ENCODE measurements around the gene ROR2. TPM values are rescaled to one million over a fixed set of nuclear protein-coding genes. Genes with fewer than 3 reads are reported as not detected.
"Not testable (repeated sequence)": the region's sequence is repeated elsewhere in the genome, so short reads cannot be mapped to it uniquely, and the experiment has no call there.

The ROR2 gene
- total RNA-seq, 2 donors from 2014 or later: 0.21 to 0.68 TPM

DNA sequence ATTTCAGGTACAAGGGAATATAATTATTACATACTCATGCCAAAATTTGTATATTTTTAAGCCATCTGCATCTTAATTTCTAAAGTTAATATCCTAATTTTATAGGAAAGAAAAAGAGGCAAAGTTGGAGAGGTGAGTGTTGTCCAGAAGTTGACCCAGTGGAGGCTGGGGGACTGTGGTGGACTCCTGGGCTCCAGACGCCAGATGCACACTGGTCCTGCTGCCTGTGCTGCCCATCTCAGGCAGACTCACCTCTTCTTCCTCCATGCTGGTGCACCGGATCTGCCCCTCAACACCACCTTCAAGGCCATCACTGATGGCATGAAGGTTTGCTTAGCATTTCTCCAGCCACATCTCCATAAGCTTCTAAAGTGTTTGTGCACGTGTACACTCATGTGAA is 305.6 kb downstream of the ROR2 start:
- Histone ChIP-seq H3K4me3 (no peak overlapping the region), H3K4me1 (ENCODE audit: control insufficient read depth in 1 of 2, low read depth in 2 of 2) (no peaks in the 10 kb centered on the region), H3K27me3 (replicated peaks; ENCODE audit: insufficient read depth) (no peaks in the 10 kb centered on the region), H3K36me3 (no peaks in the 10 kb centered on the region), H3K27ac (no peak overlapping the region), H3K9me3 (no peaks in the 10 kb centered on the region)
- no peak for TF ChIP-seq CTCF (IDR thresholded peaks at IDR 0.05)
- no peak for DNase-seq (ENCODE audit: low spot score)
- ATAC-seq (ENCODE audit: insufficient number of reproducible peaks, low FRiP score, low read depth): no peak

DNA sequence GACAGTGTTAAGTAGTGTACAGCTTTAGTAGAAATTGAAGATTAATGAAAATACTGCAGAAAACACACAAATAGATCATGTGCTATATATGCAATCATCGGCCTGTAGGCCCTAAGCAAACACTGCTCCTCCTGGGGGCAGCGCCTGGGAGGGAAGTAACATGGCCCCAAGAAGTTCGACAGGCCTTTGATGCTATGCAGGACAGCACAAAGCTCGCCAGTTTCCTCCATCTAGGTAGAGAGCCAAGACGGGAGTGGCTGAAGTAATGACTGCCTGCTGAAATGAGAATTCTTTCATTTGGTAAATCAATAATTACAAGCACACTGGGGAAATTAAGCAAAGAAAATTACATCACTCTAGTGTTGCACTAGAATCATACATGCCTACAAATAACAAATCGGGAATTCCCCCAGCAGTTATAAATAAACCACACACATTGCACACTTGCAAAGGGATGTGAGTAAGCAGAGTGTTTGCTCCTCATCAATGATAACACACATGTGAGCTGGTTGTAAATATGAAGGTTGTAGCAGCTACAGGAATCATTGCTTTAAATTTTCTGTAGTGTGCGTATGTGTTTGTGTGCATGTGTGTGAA is 306.4 kb downstream of the ROR2 start:
- H3K9me3 ChIP-seq: no peaks in the 10 kb centered on the region
- ATAC-seq (ENCODE audit: insufficient number of reproducible peaks, low FRiP score, low read depth) (no peak), DNase-seq (ENCODE audit: low spot score) (no peak)
- H3K36me3 ChIP-seq: no peaks in the 10 kb centered on the region
- no peak overlapping the region for H3K27ac ChIP-seq
- no peaks in the 10 kb centered on the region for H3K27me3 ChIP-seq (replicated peaks; ENCODE audit: insufficient read depth)
- H3K4me1 ChIP-seq (ENCODE audit: control insufficient read depth in 1 of 2, low read depth in 2 of 2): no peaks in the 10 kb centered on the region
- TF ChIP-seq CTCF (IDR thresholded peaks at IDR 0.05): no peak
- no peak overlapping the region for H3K4me3 ChIP-seq

DNA sequence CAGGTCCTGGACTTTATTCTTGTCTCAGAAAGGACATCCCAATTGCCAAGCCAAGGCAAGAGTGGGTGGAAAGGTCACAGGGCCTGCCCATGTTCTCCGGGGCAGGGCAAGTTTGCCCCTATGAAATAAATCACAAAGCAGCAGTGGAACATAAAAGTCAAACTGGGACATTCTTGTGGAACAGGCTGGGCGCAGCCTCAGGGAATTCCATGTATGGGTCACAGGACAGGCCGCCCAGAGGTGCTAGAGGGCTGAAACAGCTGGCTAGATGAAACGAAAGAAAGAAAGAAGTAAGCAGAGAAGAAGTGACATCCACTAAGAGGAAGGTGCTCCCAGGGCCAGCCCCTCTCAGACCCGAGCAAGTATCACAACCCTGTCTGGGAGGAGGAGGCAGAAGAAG is 307.3 kb downstream of the ROR2 start:
- Histone ChIP-seq H3K9me3 (no peaks in the 10 kb centered on the region), H3K4me1 (ENCODE audit: control insufficient read depth in 1 of 2, low read depth in 2 of 2) (no peaks in the 10 kb centered on the region), H3K27me3 (replicated peaks; ENCODE audit: insufficient read depth) (no peaks in the 10 kb centered on the region), H3K4me3 (no peak overlapping the region), H3K27ac (no peak overlapping the region), H3K36me3 (no peaks in the 10 kb centered on the region)
- no peak for TF ChIP-seq CTCF (IDR thresholded peaks at IDR 0.05)
- ATAC-seq (ENCODE audit: insufficient number of reproducible peaks, low FRiP score, low read depth): no peak
- no peak for DNase-seq (ENCODE audit: low spot score)

DNA sequence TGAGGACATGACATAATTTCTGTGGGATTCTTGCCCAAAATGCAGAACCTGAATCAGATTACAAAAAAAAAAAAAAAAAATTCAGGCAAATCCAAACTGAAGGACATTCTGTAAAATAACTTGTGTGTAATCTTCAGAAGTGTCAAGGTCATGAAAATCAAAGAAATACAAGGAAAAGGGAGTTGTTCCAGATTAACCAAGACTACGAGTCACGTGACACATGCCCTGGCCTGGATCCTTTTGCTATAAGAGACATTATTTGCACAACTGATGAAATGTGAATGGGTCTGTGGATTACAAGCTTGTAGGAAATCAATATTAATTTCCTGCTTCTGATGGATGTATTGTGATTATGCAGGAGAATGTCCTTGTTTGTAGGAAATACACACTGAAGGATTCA is 309.6 kb downstream of the ROR2 start:
- DNase-seq (ENCODE audit: low spot score) (no peak), ATAC-seq (ENCODE audit: insufficient number of reproducible peaks, low FRiP score, low read depth) (no peak)
- no peak for TF ChIP-seq CTCF (IDR thresholded peaks at IDR 0.05)

GRCh38 chr9:91639054-91639453 is 311.0 kb downstream of the ROR2 start:
- Histone ChIP-seq H3K4me1 (ENCODE audit: control insufficient read depth in 1 of 2, low read depth in 2 of 2) (no peaks in the 10 kb centered on the region), H3K9me3 (no peaks in the 10 kb centered on the region), H3K36me3 (no peaks in the 10 kb centered on the region), H3K27me3 (replicated peaks; ENCODE audit: insufficient read depth) (no peaks in the 10 kb centered on the region), H3K27ac (no peak overlapping the region), H3K4me3 (no peak overlapping the region)
- no peak for ATAC-seq (ENCODE audit: insufficient number of reproducible peaks, low FRiP score, low read depth)
- DNase-seq (ENCODE audit: low spot score): no peak
- no peak for TF ChIP-seq CTCF (IDR thresholded peaks at IDR 0.05)

More for the DNA sequence above, 309.6 kb downstream of the ROR2 start:
- H3K9me3 ChIP-seq: no peaks in the 10 kb centered on the region
- H3K27ac ChIP-seq: no peak overlapping the region
- H3K4me1 ChIP-seq (ENCODE audit: control insufficient read depth in 1 of 2, low read depth in 2 of 2): no peaks in the 10 kb centered on the region
- H3K27me3 ChIP-seq (replicated peaks; ENCODE audit: insufficient read depth): no peaks in the 10 kb centered on the region
- no peaks in the 10 kb centered on the region for H3K36me3 ChIP-seq
- no peak overlapping the region for H3K4me3 ChIP-seq

- H3K27ac ChIP-seq; H3K9me3 ChIP-seq; H3K27me3 ChIP-seq (replicated peaks; ENCODE audit: insufficient read depth); H3K36me3 ChIP-seq; H3K4me1 ChIP-seq (ENCODE audit: control insufficient read depth in 1 of 2, low read depth in 2 of 2); DNase-seq (ENCODE audit: low spot score); H3K4me3 ChIP-seq; ATAC-seq (ENCODE audit: insufficient number of reproducible peaks, low FRiP score, low read depth): not testable (repeated sequence)
Observed at GRCh38 chr9:91634832-91635231, 315.2 kb downstream of the ROR2 start.

All from thoracic aorta (tissue), 2 donors.